IPS DF 6.9 (cell line): ENCODE results near the gene PARD3.

Source experiments
- DNase-seq: peaks from one replicate; pipeline ENCODE4 v3.0.0-alpha.2; 2013; ENCODE audit warnings: low read depth, low spot score
- H3K27ac ChIP-seq: one replicate; pipeline ENCODE4 v1.5.1; 2013; ENCODE audit warnings: low read length, control low read depth
- H3K27me3 ChIP-seq: 2 replicates; pipeline ENCODE4 v1.6.1; 2013; ENCODE audit warnings: mild to moderate bottlenecking, low read length; ENCODE audit not compliant: control insufficient read depth, insufficient read depth
- H3K36me3 ChIP-seq: 2 replicates; pipeline ENCODE4 v1.6.1; 2013; ENCODE audit warnings: low read length; ENCODE audit not compliant: control insufficient read depth, insufficient read depth
- H3K4me1 ChIP-seq: 2 replicates; pipeline ENCODE4 v1.6.1; 2013; ENCODE audit warnings: low read length; ENCODE audit not compliant: control insufficient read depth, insufficient read depth
- H3K4me3 ChIP-seq: 2 replicates; pipeline ENCODE4 v1.5.1; 2013; ENCODE audit warnings: mild to moderate bottlenecking, low read length
- H3K9me3 ChIP-seq: 2 replicates; pipeline ENCODE4 v1.6.1; 2013; ENCODE audit warnings: low read length, inconsistent platforms; ENCODE audit not compliant: control insufficient read depth, insufficient read depth
- WGBS: extraction: QIAGEN DNeasy Blood & Tissue Kit; methylation state at CpG from one replicate; pipeline ENCODE4 v1.1.7; 2013; ENCODE audit warnings: mixed read lengths, missing lambda C conversion rate; ENCODE audit not compliant: insufficient read length, insufficient coverage; 5-methylcytosine and 5-hydroxymethylcytosine counted together

PARD3 gene

GRCh38 chr10:34498821-34499220, 316.3 kb downstream of the PARD3 start:
- Histone ChIP-seq H3K9me3 (no peaks in the 10 kb centered on the region), H3K4me3 (no peak overlapping the region), H3K27ac (no peak overlapping the region), H3K4me1 (no peaks in the 10 kb centered on the region), H3K36me3 (no peaks in the 10 kb centered on the region), H3K27me3 (no peaks in the 10 kb centered on the region)
- no CpG with 5 or more reads among the region's 1 CpG for WGBS
- no peak for DNase-seq

GRCh38 chr10:34495938-34496337, 319.2 kb downstream of the PARD3 start:
- Histone ChIP-seq H3K27me3 (no peaks in the 10 kb centered on the region), H3K36me3 (no peaks in the 10 kb centered on the region), H3K27ac (no peak overlapping the region), H3K9me3 (no peaks in the 10 kb centered on the region), H3K4me3 (no peak overlapping the region), H3K4me1 (no peaks in the 10 kb centered on the region)
- no CpG with 5 or more reads among the region's 2 CpGs for WGBS
- DNase-seq: no peak

GRCh38 chr10:34494012-34494411, 321.1 kb downstream of the PARD3 start:
- WGBS: no CpG with 5 or more reads among the region's 5 CpGs
- Histone ChIP-seq H3K36me3 (no peaks in the 10 kb centered on the region), H3K4me3 (no peak overlapping the region), H3K9me3 (no peaks in the 10 kb centered on the region), H3K27ac (no peak overlapping the region), H3K4me1 (no peaks in the 10 kb centered on the region), H3K27me3 (no peaks in the 10 kb centered on the region)
- no peak for DNase-seq

GRCh38 chr10:34492081-34492480, 323.0 kb downstream of the PARD3 start:
- no CpG with 5 or more reads among the region's 7 CpGs for WGBS
- Histone ChIP-seq H3K9me3 (no peaks in the 10 kb centered on the region), H3K4me3 (no peak overlapping the region), H3K27me3 (no peaks in the 10 kb centered on the region), H3K4me1 (peaks cover 2% of the 10 kb centered on the region; the same call in 1 of the 2 replicates), H3K36me3 (no peaks in the 10 kb centered on the region; the same call in 1 of the 2 replicates), H3K27ac (no peak overlapping the region)
- no peak for DNase-seq

GRCh38 chr10:34491678-34492077, 323.4 kb downstream of the PARD3 start:
- no peak overlapping the region for H3K27ac ChIP-seq
- peaks cover 2% of the 10 kb centered on the region; the same call in 1 of the 2 replicates for H3K4me1 ChIP-seq
- no peaks in the 10 kb centered on the region for H3K9me3 ChIP-seq
- no peak for DNase-seq
- H3K4me3 ChIP-seq: no peak overlapping the region
- WGBS: no CpG with 5 or more reads among the region's 3 CpGs
- H3K36me3 ChIP-seq: no peaks in the 10 kb centered on the region; the same call in 1 of the 2 replicates
- no peaks in the 10 kb centered on the region for H3K27me3 ChIP-seq

GRCh38 chr10:34489973-34490745, 324.9 kb downstream of the PARD3 start:
- Histone ChIP-seq H3K4me3 (no peak overlapping the region), H3K27ac (no peak overlapping the region), H3K9me3 (no peaks in the 10 kb centered on the region), H3K4me1 (peaks cover 2% of the 10 kb centered on the region; the same call in 1 of the 2 replicates), H3K36me3 (no peaks in the 10 kb centered on the region; the same call in 1 of the 2 replicates), H3K27me3 (no peaks in the 10 kb centered on the region)
- no CpG with 5 or more reads among the region's 7 CpGs for WGBS
- DNase-seq: no peak

- Histone ChIP-seq H3K36me3 (no peaks in the 10 kb centered on the region; the same call in 1 of the 2 replicates), H3K4me1 (peaks cover 2% of the 10 kb centered on the region; the same call in 1 of the 2 replicates), H3K9me3 (no peaks in the 10 kb centered on the region), H3K27me3 (no peaks in the 10 kb centered on the region), H3K4me3 (no peak overlapping the region), H3K27ac (no peak overlapping the region)
- whole genome bisulfite sequencing: no CpG with 5 or more reads among the region's 3 CpGs
- no peak for DNase-seq
Measured at GRCh38 chr10:34489411-34489810, 325.7 kb downstream of the PARD3 start.

GRCh38 chr10:34488476-34489130, 326.5 kb downstream of the PARD3 start:
- H3K4me1 ChIP-seq: peaks cover 2% of the 10 kb centered on the region; the same call in 1 of the 2 replicates
- H3K4me3 ChIP-seq: no peak overlapping the region
- H3K27ac ChIP-seq: no peak overlapping the region
- no peaks in the 10 kb centered on the region for H3K9me3 ChIP-seq
- no peaks in the 10 kb centered on the region; the same call in 1 of the 2 replicates for H3K36me3 ChIP-seq
- H3K27me3 ChIP-seq: no peaks in the 10 kb centered on the region
- no peak for DNase-seq
- no CpG with 5 or more reads among the region's 22 CpGs for WGBS

- Histone ChIP-seq H3K27me3 (no peaks in the 10 kb centered on the region), H3K4me3 (no peak overlapping the region), H3K4me1 (peaks cover 2% of the 10 kb centered on the region; the same call in 1 of the 2 replicates), H3K27ac (no peak overlapping the region), H3K36me3 (no peaks in the 10 kb centered on the region; the same call in 1 of the 2 replicates), H3K9me3 (no peaks in the 10 kb centered on the region)
- WGBS: no CpG with 5 or more reads among the region's 5 CpGs
- DNase-seq: no peak
Measured at GRCh38 chr10:34486008-34486407, 329.1 kb downstream of the PARD3 start.

GRCh38 chr10:34484164-34484563, 330.9 kb downstream of the PARD3 start:
- Histone ChIP-seq H3K27ac (no peak overlapping the region), H3K36me3 (no peaks in the 10 kb centered on the region; the same call in 1 of the 2 replicates), H3K9me3 (no peaks in the 10 kb centered on the region), H3K4me1 (peaks cover 2% of the 10 kb centered on the region; the same call in 1 of the 2 replicates), H3K27me3 (no peaks in the 10 kb centered on the region), H3K4me3 (no peak overlapping the region)
- WGBS: no CpG with 5 or more reads among the region's 4 CpGs
- DNase-seq: no peak
